ENCODE measurements around the gene EDAR. TPM values are rescaled to one million over a fixed set of nuclear protein-coding genes. Genes with fewer than 3 reads are reported as not detected.

EDAR gene
- total and polyA plus RNA-seq, 5 donors from 2014 or later, result 1.4 to 6.7 (median 3.2) TPM

- Histone ChIP-seq H3K9me3 (ENCODE audit: control insufficient read depth in 2 of 2, low read length in 2 of 2) (peaks cover 15 to 29% of the 10 kb centered on the region in 2 experiments), H3K4me1 (ENCODE audit: control insufficient read depth, insufficient read depth, low read length, poor library complexity, severe bottlenecking) (no peaks in the 10 kb centered on the region), H3K36me3 (ENCODE audit: control insufficient read depth, insufficient read depth, low read length) (peaks cover 4% of the 10 kb centered on the region), H3K27ac (ENCODE audit: insufficient read depth, low read length, poor library complexity, severe bottlenecking) (no peak overlapping the region), H3K27me3 (ENCODE audit: control insufficient read depth, insufficient read depth, low read length) (no peaks in the 10 kb centered on the region), H3K4me3 (ENCODE audit: low read depth, low read length) (no peak overlapping the region)
- ATAC-seq (ENCODE audit: low read depth in 2 of 2) (no peak), DNase-seq (no peak)
- Mint-ChIP-seq H3K27ac (no peak overlapping the region), H3K4me1 (peaks cover 0 to 7% (median 0%) of the 10 kb centered on the region in 4 donors), H3K27me3 (peaks cover 12% of the 10 kb centered on the region), H3K4me3 (no peak overlapping the region), H3K9me3 (peaks cover 1 to 28% (median 12%) of the 10 kb centered on the region in 7 donors), H3K36me3 (peaks cover 54% of the 10 kb centered on the region)
These were observed 94.3 kb downstream of the EDAR start for GRCh38 chr2:108894766-108895165.

- Mint-ChIP-seq H3K36me3 (peaks cover 50% of the 10 kb centered on the region), H3K27ac (no peak overlapping the region), H3K4me1 (no peaks in the 10 kb centered on the region), H3K27me3 (peaks cover 2% of the 10 kb centered on the region), H3K9me3 (peaks cover 1 to 36% (median 16%) of the 10 kb centered on the region in 7 donors), H3K4me3 (no peak overlapping the region)
- Histone ChIP-seq H3K27me3 (ENCODE audit: control insufficient read depth, insufficient read depth, low read length) (no peaks in the 10 kb centered on the region), H3K4me3 (ENCODE audit: low read depth, low read length) (no peak overlapping the region), H3K27ac (ENCODE audit: insufficient read depth, low read length, poor library complexity, severe bottlenecking) (no peak overlapping the region), H3K36me3 (ENCODE audit: control insufficient read depth, insufficient read depth, low read length) (peaks cover 4% of the 10 kb centered on the region), H3K9me3 (ENCODE audit: control insufficient read depth in 2 of 2, low read length in 2 of 2) (peaks cover 18 to 33% of the 10 kb centered on the region in 2 experiments), H3K4me1 (ENCODE audit: control insufficient read depth, insufficient read depth, low read length, poor library complexity, severe bottlenecking) (no peaks in the 10 kb centered on the region)
- ATAC-seq (ENCODE audit: low read depth in 2 of 2) (no peak), DNase-seq (no peak)
These were observed 95.7 kb downstream of the EDAR start for GRCh38 chr2:108893277-108893676.

- no peak overlapping the region for H3K27ac Mint-ChIP-seq
- H3K4me3 Mint-ChIP-seq, result peak overlapping the region in 1 of 4 donors; percentile 66
- Histone ChIP-seq H3K4me1 (ENCODE audit: control insufficient read depth, insufficient read depth, low read length, poor library complexity, severe bottlenecking) (no peaks in the 10 kb centered on the region), H3K27ac (ENCODE audit: insufficient read depth, low read length, poor library complexity, severe bottlenecking) (no peak overlapping the region), H3K4me3 (ENCODE audit: low read depth, low read length) (no peak overlapping the region), H3K9me3 (ENCODE audit: control insufficient read depth in 2 of 2, low read length in 2 of 2) (peaks cover 20 to 33% of the 10 kb centered on the region in 2 experiments), H3K27me3 (ENCODE audit: control insufficient read depth, insufficient read depth, low read length) (peaks cover 2% of the 10 kb centered on the region), H3K36me3 (ENCODE audit: control insufficient read depth, insufficient read depth, low read length) (no peaks in the 10 kb centered on the region)
- H3K27me3 Mint-ChIP-seq, result no peaks in the 10 kb centered on the region
- no peak for ATAC-seq (ENCODE audit: low read depth in 2 of 2)
- no peaks in the 10 kb centered on the region for H3K4me1 Mint-ChIP-seq
- H3K36me3 Mint-ChIP-seq, result peaks cover 30% of the 10 kb centered on the region
- peaks cover 9 to 52% (median 15%) of the 10 kb centered on the region in 7 donors for H3K9me3 Mint-ChIP-seq
- no peak for DNase-seq
These were observed 99.1 kb downstream of the EDAR start for GRCh38 chr2:108889907-108890306.

GRCh38 chr2:108884619-108885018 lies 104.4 kb downstream of the EDAR start:
- no peak overlapping the region for H3K27ac ChIP-seq (ENCODE audit: insufficient read depth, low read length, poor library complexity, severe bottlenecking)
- no peak for ATAC-seq (ENCODE audit: low read depth in 2 of 2)
- Mint-ChIP-seq H3K36me3 (peaks cover under 1% of the 10 kb centered on the region), H3K27me3 (no peaks in the 10 kb centered on the region), H3K4me1 (no peaks in the 10 kb centered on the region), H3K27ac (no peak overlapping the region), H3K9me3 (peaks cover 5 to 46% (median 10%) of the 10 kb centered on the region in 7 donors), H3K4me3 (no peak overlapping the region)
- no peak for DNase-seq
- H3K27me3 ChIP-seq (ENCODE audit: control insufficient read depth, insufficient read depth, low read length), result peaks cover 2% of the 10 kb centered on the region
- no peaks in the 10 kb centered on the region for H3K4me1 ChIP-seq (ENCODE audit: control insufficient read depth, insufficient read depth, low read length, poor library complexity, severe bottlenecking)
- no peak overlapping the region for H3K4me3 ChIP-seq (ENCODE audit: low read depth, low read length)
- H3K36me3 ChIP-seq (ENCODE audit: control insufficient read depth, insufficient read depth, low read length), result no peaks in the 10 kb centered on the region
- peaks cover 2 to 4% of the 10 kb centered on the region in 2 experiments for H3K9me3 ChIP-seq (ENCODE audit: control insufficient read depth in 2 of 2, low read length in 2 of 2)

- Mint-ChIP-seq H3K9me3 (peaks cover 0 to 20% (median 8%) of the 10 kb centered on the region in 7 donors), H3K4me1 (peaks cover 0 to 7% (median 0%) of the 10 kb centered on the region in 4 donors), H3K36me3 (peaks cover 14% of the 10 kb centered on the region), H3K4me3 (no peak overlapping the region), H3K27me3 (no peaks in the 10 kb centered on the region), H3K27ac (no peak overlapping the region)
- H3K27me3 ChIP-seq (ENCODE audit: control insufficient read depth, insufficient read depth, low read length), result no peaks in the 10 kb centered on the region
- no peak for ATAC-seq (ENCODE audit: low read depth in 2 of 2)
- no peak for DNase-seq
- H3K27ac ChIP-seq (ENCODE audit: insufficient read depth, low read length, poor library complexity, severe bottlenecking), result no peak overlapping the region
- no peaks in the 10 kb centered on the region for H3K36me3 ChIP-seq (ENCODE audit: control insufficient read depth, insufficient read depth, low read length)
- no peaks in the 10 kb centered on the region for H3K9me3 ChIP-seq (ENCODE audit: control insufficient read depth in 2 of 2, low read length in 2 of 2)
- H3K4me1 ChIP-seq (ENCODE audit: control insufficient read depth, insufficient read depth, low read length, poor library complexity, severe bottlenecking), result no peaks in the 10 kb centered on the region
- H3K4me3 ChIP-seq (ENCODE audit: low read depth, low read length), result no peak overlapping the region
These were observed 110.7 kb downstream of the EDAR start for GRCh38 chr2:108878276-108878675.

GRCh38 chr2:108877506-108877905 lies 111.5 kb downstream of the EDAR start:
- Mint-ChIP-seq H3K27ac (no peak overlapping the region), H3K4me3 (no peak overlapping the region), H3K36me3 (peaks cover 14% of the 10 kb centered on the region), H3K27me3 (no peaks in the 10 kb centered on the region), H3K4me1 (peaks cover 0 to 7% (median 0%) of the 10 kb centered on the region in 4 donors), H3K9me3 (peaks cover 0 to 17% (median 7%) of the 10 kb centered on the region in 7 donors)
- Histone ChIP-seq H3K9me3 (ENCODE audit: control insufficient read depth in 2 of 2, low read length in 2 of 2) (no peaks in the 10 kb centered on the region), H3K4me1 (ENCODE audit: control insufficient read depth, insufficient read depth, low read length, poor library complexity, severe bottlenecking) (no peaks in the 10 kb centered on the region), H3K4me3 (ENCODE audit: low read depth, low read length) (no peak overlapping the region), H3K36me3 (ENCODE audit: control insufficient read depth, insufficient read depth, low read length) (no peaks in the 10 kb centered on the region), H3K27ac (ENCODE audit: insufficient read depth, low read length, poor library complexity, severe bottlenecking) (no peak overlapping the region), H3K27me3 (ENCODE audit: control insufficient read depth, insufficient read depth, low read length) (no peaks in the 10 kb centered on the region)
- ATAC-seq (ENCODE audit: low read depth in 2 of 2) (no peak), DNase-seq (no peak)

- peaks cover 0 to 2% (median 0%) of the 10 kb centered on the region in 4 donors for H3K4me1 Mint-ChIP-seq
- ATAC-seq (ENCODE audit: low read depth in 2 of 2), result no peak
These were observed 118.9 kb downstream of the EDAR start for GRCh38 chr2:108870069-108870644.

GRCh38 chr2:108869542-108869941 lies 119.5 kb downstream of the EDAR start:
- Histone ChIP-seq H3K9me3 (ENCODE audit: control insufficient read depth in 2 of 2, low read length in 2 of 2) (peaks cover 13 to 19% of the 10 kb centered on the region in 2 experiments), H3K27ac (ENCODE audit: insufficient read depth, low read length, poor library complexity, severe bottlenecking) (no peak overlapping the region), H3K4me1 (ENCODE audit: control insufficient read depth, insufficient read depth, low read length, poor library complexity, severe bottlenecking) (no peaks in the 10 kb centered on the region), H3K27me3 (ENCODE audit: control insufficient read depth, insufficient read depth, low read length) (no peaks in the 10 kb centered on the region), H3K4me3 (ENCODE audit: low read depth, low read length) (no peak overlapping the region), H3K36me3 (ENCODE audit: control insufficient read depth, insufficient read depth, low read length) (peaks cover 2% of the 10 kb centered on the region)
- no peak for ATAC-seq (ENCODE audit: low read depth in 2 of 2)
- Mint-ChIP-seq H3K4me3 (no peak overlapping the region), H3K27me3 (no peaks in the 10 kb centered on the region), H3K36me3 (peaks cover 38% of the 10 kb centered on the region), H3K4me1 (peaks cover 0 to 2% (median 0%) of the 10 kb centered on the region in 4 donors), H3K27ac (no peak overlapping the region), H3K9me3 (peaks cover 6 to 23% (median 8%) of the 10 kb centered on the region in 7 donors)
- peak in 1 of 3 donors; percentile 33 for DNase-seq

More at GRCh38 chr2:108870069-108870644, 118.9 kb downstream of the EDAR start:
- peaks cover 2% of the 10 kb centered on the region for H3K36me3 ChIP-seq (ENCODE audit: control insufficient read depth, insufficient read depth, low read length)
- peaks cover 13 to 19% of the 10 kb centered on the region in 2 experiments for H3K9me3 ChIP-seq (ENCODE audit: control insufficient read depth in 2 of 2, low read length in 2 of 2)
- no peaks in the 10 kb centered on the region for H3K4me1 ChIP-seq (ENCODE audit: control insufficient read depth, insufficient read depth, low read length, poor library complexity, severe bottlenecking)
- Mint-ChIP-seq H3K27ac (no peak overlapping the region), H3K9me3 (peaks cover 6 to 23% (median 8%) of the 10 kb centered on the region in 7 donors), H3K4me3 (no peak overlapping the region), H3K27me3 (no peaks in the 10 kb centered on the region), H3K36me3 (peaks cover 42% of the 10 kb centered on the region)
- H3K4me3 ChIP-seq (ENCODE audit: low read depth, low read length), result no peak overlapping the region
- no peak overlapping the region for H3K27ac ChIP-seq (ENCODE audit: insufficient read depth, low read length, poor library complexity, severe bottlenecking)
- no peaks in the 10 kb centered on the region for H3K27me3 ChIP-seq (ENCODE audit: control insufficient read depth, insufficient read depth, low read length)
- DNase-seq, result no peak
